ENCODE results near the gene HK3.
"Not testable (repeated sequence)": the region's sequence is repeated elsewhere in the genome, so short reads cannot be mapped to it uniquely, and the experiment has no call there.

The HK3 gene

GRCh38 chr5:176881816-176882566 lies 17.2 kb downstream of the HK3 start:
- DNase-seq: no peak

DNA sequence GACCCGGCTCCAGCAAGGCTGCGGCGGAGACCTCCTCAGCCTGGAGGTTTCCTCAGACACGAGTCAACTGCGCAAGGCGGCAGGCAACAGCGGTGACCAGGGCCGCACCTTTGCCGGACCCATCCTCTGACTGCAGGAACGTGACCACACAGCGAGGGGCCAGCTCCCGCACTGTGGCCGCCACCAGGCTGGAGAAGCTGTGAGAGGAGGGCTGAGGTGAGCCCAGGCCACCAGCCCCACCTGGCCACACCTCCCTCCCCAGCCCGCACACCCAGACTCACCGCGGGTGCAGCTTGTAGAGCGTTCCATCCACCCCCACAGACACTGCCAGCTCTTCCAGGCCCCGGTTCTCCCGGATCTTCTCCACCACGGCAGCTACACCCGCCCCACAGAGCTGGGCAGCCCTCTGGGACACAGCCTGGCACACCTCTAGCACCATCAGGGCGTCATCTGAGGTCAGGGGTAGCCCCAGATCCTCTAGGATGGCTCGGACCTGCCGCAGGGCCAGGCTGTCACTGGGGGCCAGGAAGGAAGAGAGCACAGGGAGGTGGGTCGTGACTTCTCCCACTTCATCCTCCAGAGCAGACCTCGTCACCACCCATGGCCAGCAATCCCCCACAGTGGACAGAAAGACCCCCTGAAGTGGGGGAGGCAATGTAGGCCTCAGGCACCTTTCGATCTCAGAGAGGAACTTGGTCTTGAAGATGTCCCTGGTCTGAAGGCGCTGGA lies 18.0 kb downstream of the HK3 start:
- DNase-seq: no peak

DNA sequence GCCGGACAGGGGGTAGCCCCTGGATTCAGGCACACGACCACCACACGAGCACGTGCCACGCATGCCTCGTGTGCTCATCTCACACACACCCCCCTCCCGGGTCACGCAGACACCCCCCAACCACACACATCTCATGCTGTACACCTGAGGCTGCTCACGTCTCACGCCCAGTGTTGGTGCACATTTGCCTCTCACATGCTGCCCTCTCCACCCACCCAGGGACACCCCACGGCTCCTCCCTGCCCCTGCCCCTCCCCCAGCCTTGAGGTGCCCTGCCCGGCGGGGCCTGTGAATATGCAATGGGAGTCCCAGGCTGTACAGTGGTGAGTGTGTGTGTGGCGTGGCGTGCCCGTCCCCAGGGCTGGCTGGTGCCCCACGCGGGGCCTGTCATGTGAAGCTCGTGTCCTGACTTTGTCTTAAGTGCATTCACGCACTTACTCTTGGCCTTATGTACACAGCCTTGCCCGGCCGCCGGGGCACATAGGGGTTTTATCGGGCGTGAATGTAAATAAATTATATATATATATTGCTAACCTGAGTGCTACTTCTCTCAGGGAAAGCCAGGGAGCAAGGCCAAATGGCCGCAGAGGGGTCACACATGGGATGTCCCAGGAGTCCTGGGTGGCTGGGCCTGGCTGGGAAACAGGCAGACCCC lies 18.7 kb downstream of the HK3 start:
- no peak for DNase-seq

DNA sequence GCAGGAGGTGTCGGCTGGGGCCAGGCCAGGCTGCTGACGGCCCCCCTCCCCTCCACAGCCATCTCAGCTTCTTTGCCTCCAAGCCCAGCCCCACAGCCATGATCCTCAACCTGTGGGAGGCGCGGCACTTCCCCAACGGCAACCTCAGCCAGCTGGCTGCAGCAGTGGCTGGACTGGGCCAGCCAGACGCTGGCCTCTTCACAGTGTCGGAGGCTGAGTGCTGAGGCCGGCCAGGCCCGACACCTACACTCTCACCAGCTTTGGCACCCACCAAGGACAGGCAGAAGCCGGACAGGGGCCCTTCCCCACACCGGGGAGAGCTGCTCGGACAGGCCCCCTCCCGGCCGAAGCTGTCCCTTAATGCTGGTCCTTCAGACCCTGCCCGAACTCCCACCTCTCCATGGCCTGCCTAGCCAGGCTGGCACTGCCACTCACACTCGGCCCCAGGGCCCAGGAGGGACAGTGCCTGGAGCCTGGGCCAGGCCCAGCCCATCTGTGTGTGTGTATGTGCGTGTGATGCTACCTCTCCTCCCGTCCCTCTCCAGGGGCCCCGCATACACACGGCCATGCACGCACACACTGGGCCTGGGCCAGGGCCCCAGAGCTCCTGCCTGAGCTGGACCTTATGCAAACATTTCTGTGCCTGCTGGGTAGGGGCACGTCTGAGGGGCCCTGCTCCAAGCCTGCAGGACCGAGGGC lies 19.3 kb downstream of the HK3 start:
- DNase-seq: no peak

GRCh38 chr5:176878906-176879662 lies 20.1 kb downstream of the HK3 start:
- DNase-seq: no peak

- no peak for DNase-seq
These were observed 20.7 kb downstream of the HK3 start for GRCh38 chr5:176878463-176878862.

- DNase-seq: no peak
These were observed 21.3 kb downstream of the HK3 start for GRCh38 chr5:176877793-176878331.

- no peak for DNase-seq
These were observed 22.4 kb downstream of the HK3 start for GRCh38 chr5:176876506-176877431.

GRCh38 chr5:176875783-176876505 lies 23.2 kb downstream of the HK3 start:
- no peak for DNase-seq

DNA sequence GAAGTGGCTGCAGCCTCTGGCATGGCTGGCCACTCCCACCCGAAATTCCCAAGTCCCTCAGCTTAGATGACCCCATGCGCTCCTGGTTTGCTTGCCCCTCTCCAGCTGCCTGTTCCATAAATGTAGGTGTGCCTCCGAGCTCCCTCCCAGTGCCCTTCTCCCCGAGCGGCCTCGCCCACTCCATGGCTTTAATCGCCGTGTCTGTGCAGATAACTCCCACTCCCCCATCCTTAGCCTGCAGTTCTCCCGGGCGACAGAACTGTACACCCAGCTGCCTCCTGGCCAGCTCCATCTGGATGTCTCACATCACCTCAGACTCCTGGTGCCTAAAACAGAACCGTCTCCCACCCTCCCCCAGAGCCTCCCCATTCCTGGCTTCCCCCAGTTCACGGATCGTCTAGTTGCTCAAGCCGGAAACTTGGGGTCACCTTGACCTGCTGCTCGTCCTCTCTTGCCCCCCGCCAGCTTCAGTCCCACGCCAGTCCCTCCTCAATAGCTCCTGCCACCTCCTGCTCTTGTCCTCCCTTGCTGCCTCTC lies 24.1 kb downstream of the HK3 start:
- DNase-seq: no peak

GRCh38 chr5:176874198-176874780 lies 24.9 kb downstream of the HK3 start:
- DNase-seq: no peak

DNA sequence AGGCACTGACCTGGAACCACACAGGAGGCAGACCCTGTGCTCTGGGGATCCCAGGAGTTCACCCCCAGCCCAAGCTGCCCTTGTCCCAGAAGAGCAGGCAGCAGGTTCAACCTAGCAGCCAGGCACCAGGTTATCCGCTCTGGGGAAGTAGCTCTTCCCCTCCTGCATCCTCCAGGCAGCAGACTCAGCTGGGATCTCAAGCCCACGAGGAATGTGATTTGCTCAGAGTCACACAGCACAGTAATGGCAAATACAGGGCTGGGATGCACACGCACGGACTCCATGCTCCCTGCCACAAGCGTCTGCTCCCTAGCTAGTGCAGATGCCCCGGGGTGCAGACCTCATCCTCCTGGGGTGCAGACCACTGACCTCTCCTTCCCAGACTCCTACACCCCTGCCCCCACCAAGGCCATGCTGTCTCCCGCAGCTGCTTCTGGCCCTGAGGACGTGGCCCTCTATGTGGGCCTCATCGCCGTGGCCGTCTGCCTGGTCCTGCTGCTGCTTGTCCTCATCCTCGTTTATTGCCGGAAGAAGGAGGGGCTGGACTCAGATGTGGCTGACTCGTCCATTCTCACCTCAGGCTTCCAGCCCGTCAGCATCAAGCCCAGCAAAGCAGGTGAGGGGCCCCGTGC lies 25.5 kb downstream of the HK3 start:
- no peak for DNase-seq

DNA sequence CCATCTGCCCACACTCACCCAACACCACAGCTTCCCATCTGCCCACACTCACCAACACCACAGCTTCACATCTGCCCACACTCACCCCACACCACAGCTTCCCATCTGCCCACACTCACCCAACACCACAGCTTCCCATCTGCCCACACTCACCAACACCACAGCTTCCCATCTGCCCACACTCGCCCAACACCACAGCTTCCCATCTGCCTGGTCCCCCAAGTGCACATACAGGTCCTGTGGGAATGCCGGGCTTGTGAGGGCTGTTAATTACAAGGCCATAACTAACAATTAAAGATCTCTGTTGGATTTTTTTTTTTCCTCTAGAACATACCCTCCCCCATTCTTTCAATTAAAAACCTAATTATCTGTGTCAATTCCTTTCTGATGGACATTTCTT lies 26.1 kb downstream of the HK3 start:
- DNase-seq: not testable (repeated sequence)

DNA sequence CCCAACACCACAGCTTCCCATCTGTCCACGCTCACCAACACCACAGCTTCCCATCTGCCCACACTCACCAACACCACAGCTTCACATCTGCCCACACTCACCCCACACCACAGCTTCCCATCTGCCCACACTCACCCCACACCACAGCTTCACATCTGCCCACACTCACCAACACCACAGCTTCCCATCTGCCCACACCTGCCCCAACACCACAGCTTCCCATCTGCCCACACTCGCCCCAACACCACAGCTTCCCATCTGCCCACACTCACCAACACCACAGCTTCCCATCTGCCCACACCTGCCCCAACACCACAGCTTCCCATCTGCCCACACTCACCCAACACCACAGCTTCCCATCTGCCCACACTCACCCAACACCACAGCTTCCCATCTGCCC lies 26.6 kb downstream of the HK3 start:
- DNase-seq: not testable (repeated sequence)

DNA sequence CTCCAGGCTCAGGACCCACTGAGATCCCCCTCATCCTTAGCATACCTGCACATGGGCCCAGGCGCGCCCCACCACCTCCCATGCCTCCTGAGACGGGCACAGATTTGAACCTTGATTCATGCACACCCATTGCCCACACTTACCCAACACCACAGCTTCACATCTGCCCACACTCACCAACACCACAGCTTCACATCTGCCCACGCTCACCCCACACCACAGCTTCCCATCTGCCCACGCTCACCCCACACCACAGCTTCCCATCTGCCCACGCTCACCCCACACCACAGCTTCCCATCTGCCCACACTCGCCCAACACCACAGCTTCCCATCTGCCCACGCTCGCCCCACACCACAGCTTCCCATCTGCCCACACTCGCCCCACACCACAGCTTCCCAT lies 28.5 kb downstream of the HK3 start:
- DNase-seq: not testable (repeated sequence)

GRCh38 chr5:176870110-176870591 lies 29.0 kb downstream of the HK3 start:
- DNase-seq: no peak

GRCh38 chr5:176869501-176870109 lies 29.5 kb downstream of the HK3 start:
- no peak for DNase-seq

GRCh38 chr5:176868731-176869130 lies 30.4 kb downstream of the HK3 start:
- DNase-seq: no peak

GRCh38 chr5:176868126-176868525 lies 31.0 kb downstream of the HK3 start:
- DNase-seq: no peak

Data from GF-D8 (cell line).